Mucosa of descending colon (tissue), 3 donors: Measurements from ENCODE around the gene TRIM41. TPM values are rescaled to one million over a fixed set of nuclear protein-coding genes. Genes with fewer than 3 reads are reported as not detected.

Experiments
- ATAC-seq: fragments of 200-7000 bp; cut with Tn5 transposase; one replicate; pipeline ENCODE4 v1.9.1; 2020; ENCODE audit warnings: mild to moderate bottlenecking, moderate library complexity
- DNase-seq, 3 donors: peaks; one replicate each; pipeline ENCODE4 v3.0.0-alpha.2; 2020
- H3K36me3 ChIP-seq: fragments of 200-600 bp; one replicate; pipeline ENCODE4 v1.8.0; 2021; ENCODE audit warnings: low read depth, mild to moderate bottlenecking
- H3K4me1 ChIP-seq: fragments of 200-600 bp; one replicate; pipeline ENCODE4 v1.8.0; 2021; ENCODE audit warnings: low read depth, mild to moderate bottlenecking
- H3K4me3 ChIP-seq: fragments of 200-600 bp; one replicate; pipeline ENCODE4 v1.8.0; 2021; ENCODE audit warnings: mild to moderate bottlenecking
- H3K9me3 ChIP-seq: fragments of 200-600 bp; one replicate; pipeline ENCODE4 v1.8.0; 2021; ENCODE audit warnings: mild to moderate bottlenecking
- CTCF ChIP-seq: fragments of 200-600 bp; IDR thresholded peaks from one replicate; pipeline ENCODE4 v1.8.0; 2022; ENCODE audit warnings: antibody characterized with exemption, mild to moderate bottlenecking
- intact Hi-C, 2 donors: fragments of 100-400 bp; cut with DNase I in 1 of 2; cut with micrococcal nuclease in 1 of 2; formaldehyde crosslinking; loops; one replicate each; pipeline versions ENCODE4 v1.11.0 to v1.11.1; 2022; cut with DNase I, micrococcal nuclease
- total RNA-seq, 3 donors: library from RNA; stranded (reverse); fragmentation: NEBNext Ultra II Directional in 2 of 3; extraction: Animal tissue kit (Norgen Biotek cat#: 25700) in 2 of 3; gene quantifications; one replicate each; pipeline versions ENCODE4 v1.2.1 to v1.2.4, GENCODE V29; 2021 to 2023
- donor health status: DM: no; HTN: no; CAD: no; lungs with moderate emphysema.
- donor health status: DM: no; HTN: no; CAD: no.
- donor health status: DM: no; HTN: yes; CAD: no.

The TRIM41 gene
- total RNA-seq, 3 donors from 2014 or later, result 25.6 to 34.0 (median 27.6) TPM

DNA sequence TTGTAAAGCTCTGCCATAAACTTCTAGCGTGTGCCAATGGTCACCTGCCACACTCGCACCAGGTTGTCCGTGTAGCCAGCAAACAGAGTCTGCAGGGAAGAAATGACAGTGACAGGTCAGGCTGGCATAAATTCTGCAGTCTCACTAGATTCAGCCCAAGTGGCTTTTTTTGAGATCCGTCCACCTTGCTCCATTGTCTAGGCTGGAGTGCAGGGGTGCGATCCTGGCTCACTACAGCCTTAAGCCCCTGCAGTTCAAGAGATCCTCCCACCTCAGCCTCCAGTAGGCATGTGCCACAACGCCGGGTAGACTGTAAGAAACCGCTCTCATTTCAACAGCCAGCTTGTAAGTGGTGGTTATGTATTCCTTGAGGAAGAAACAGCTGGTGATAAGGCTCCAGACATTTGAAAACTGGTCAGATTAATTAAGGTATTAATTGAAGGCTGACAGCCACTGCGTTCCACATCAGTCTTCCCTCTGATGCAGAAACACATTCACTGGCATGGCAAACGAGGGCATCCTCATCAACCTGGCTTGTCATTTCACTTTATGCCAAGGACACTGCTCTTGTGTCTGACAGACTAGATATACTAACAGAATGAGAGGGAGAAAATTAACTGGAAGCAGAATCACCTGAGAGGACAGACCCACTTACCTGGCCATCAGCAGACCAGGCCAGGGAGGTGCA, 14.0 kb downstream of the TRIM41 start:
- TF ChIP-seq CTCF, result no peak
- intact Hi-C loops, result no loop called here
- peaks cover 15% of the 10 kb centered on the region for H3K36me3 ChIP-seq
- ATAC-seq (no peak), DNase-seq (no peak)
- no peaks in the 10 kb centered on the region for H3K9me3 ChIP-seq
- no peak overlapping the region for H3K4me3 ChIP-seq
- peaks cover 5% of the 10 kb centered on the region for H3K4me1 ChIP-seq

DNA sequence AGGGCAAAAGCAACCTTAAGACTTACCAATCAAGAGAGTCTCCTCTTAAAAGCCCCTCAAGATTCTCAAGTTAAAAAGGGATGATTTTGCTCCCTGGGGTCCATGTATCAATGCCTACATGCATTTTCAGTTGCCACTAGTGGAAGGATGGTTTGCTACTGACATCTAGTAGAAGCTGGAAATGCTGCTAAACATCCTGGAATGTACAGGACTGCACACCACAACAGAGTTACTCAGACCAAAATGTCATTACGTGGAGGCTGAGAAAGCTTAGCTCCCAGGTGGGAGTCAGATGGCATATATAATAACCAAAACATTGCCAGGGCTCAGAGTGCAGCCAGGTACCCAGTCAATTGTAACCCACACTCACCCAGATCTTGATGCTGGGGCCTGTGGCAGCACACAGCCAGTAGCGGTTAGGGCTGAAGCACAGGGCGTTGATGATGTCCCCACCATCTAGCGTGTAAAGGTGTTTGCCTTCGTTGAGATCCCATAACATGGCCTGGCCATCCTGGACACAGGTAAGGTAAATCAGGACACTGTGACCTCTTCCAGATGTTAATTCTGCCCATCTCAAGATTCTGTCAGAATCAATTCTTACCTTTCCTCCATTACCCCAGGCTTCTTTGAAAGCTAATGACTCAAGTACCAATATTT, 14.8 kb downstream of the TRIM41 start:
- peaks cover 15% of the 10 kb centered on the region for H3K36me3 ChIP-seq
- intact Hi-C loops, result no loop called here
- ATAC-seq, result no peak

GRCh38 chr5:181239062-181239663, 16.1 kb downstream of the TRIM41 start:
- H3K9me3 ChIP-seq, result no peaks in the 10 kb centered on the region
- peaks cover 15% of the 10 kb centered on the region for H3K36me3 ChIP-seq
- DNase-seq (no peak), ATAC-seq (no peak)
- TF ChIP-seq CTCF, result no peak
- intact Hi-C loops, result no loop called here
- H3K4me3 ChIP-seq, result no peak overlapping the region
- H3K4me1 ChIP-seq, result peaks cover 7% of the 10 kb centered on the region

More for the DNA sequence above, 14.8 kb downstream of the TRIM41 start:
- Histone ChIP-seq H3K9me3 (no peaks in the 10 kb centered on the region), H3K4me1 (peaks cover 7% of the 10 kb centered on the region), H3K4me3 (no peak overlapping the region)
- no peak for TF ChIP-seq CTCF
- no peak for DNase-seq

GRCh38 chr5:181241393-181241975, 18.4 kb downstream of the TRIM41 start:
- TF ChIP-seq CTCF, result no peak
- DNase-seq, result peak in 1 of 3 donors; percentile 33
- intact Hi-C loops, result no loop called here
- Histone ChIP-seq H3K36me3 (peaks cover 15% of the 10 kb centered on the region), H3K9me3 (no peaks in the 10 kb centered on the region), H3K4me1 (peaks cover 20% of the 10 kb centered on the region), H3K4me3 (no peak overlapping the region)
- ATAC-seq, result no peak

DNA sequence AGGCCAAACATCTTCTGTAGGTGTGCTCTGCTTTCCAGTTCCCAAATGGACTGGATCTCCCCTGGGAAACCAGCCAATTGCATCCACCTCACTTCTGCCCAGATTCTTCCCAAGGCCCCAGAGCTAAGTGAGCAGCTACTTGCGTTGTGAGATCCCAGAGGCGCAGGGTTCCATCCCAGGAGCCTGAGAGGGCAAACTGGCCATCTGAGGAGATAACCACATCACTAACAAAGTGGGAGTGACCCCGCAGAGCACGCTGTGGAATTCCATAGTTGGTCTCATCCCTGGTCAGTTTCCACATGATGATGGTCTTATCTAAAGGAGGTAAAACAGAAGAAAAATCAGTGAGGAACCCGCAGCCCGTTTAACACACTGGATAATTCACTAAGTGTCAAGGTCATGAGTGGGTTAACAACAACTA, 19.0 kb downstream of the TRIM41 start:
- Histone ChIP-seq H3K4me3 (peak overlapping the region; percentile 64), H3K36me3 (peaks cover 15% of the 10 kb centered on the region), H3K4me1 (peaks cover 20% of the 10 kb centered on the region), H3K9me3 (no peaks in the 10 kb centered on the region)
- no peak for TF ChIP-seq CTCF
- ATAC-seq (no peak), DNase-seq (no peak)
- intact Hi-C loops, result no loop called here
